RKO (cell line): Measurements from ENCODE around the gene BTBD9.

Experiments used
- DNase-seq: peaks from one replicate; pipeline ENCODE4 v3.0.0-alpha.2; 2016; ENCODE audit warnings: low spot score

Gene BTBD9

DNA sequence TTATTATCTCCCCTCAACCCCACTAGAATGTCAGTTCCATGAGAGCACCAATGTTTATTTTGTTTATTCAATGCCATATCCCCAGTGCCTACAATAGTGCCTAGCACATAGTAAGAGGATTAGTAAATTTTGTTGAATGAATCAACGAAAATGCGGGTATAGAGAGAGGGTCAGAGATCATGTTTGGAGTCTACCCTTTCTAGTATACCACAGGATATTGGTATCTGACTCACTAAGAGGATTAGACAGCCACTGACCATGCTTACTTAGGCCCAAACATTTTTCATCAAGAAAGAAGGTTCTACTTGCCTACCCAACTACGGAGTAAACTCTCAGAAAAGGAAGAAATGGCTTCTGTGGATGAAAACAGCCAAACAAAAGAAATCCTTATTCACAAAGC, 356.8 kb downstream of the BTBD9 start:
- DNase-seq = no peak

DNA sequence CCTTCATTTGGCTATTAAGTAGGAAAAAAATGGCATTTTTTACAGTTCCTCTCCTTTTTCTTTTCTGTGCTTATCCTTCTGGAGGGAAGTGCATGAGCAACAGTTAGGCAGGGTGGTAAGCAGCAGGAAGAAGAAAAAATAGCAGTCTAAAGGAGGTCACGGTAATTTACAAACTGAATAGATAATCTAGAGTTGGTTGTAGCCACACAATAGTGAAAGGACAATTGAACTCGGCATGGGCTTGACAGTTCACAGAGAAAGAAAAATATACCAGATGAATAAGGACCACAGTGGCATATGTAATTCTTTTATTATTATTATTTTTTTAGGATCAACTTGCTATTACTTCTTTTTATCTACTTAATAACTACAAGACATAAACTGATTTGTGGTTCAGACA, 358.6 kb downstream of the BTBD9 start:
- DNase-seq = no peak

DNA sequence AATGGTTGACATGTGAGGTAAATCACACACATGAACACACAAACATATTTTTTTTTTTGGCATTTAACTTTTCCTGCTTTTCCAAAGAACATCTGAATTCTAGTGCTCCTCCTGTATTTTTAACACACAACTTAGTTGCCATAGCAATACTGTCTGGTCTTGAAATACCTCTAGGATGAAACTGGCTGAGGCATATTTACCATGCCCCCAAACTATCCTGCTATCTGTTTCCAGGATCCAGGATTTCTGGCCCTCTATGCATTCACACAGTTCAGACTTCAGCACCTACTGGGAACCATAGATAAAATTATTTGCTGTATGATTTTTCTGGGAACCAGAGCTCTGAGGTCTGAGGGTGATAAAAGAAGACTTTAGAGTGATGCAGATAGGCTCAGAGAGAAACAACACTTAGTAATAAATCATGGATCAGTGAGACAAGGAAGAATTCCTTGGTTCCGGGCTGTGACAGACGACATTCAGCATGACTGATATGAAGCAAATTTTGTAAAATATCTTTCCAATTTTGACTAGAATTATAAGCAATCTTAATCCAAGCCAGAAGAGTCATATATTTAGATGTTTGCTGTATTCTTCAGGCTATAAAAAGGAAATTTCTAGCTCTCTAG, 359.7 kb downstream of the BTBD9 start:
- DNase-seq = no peak

DNA sequence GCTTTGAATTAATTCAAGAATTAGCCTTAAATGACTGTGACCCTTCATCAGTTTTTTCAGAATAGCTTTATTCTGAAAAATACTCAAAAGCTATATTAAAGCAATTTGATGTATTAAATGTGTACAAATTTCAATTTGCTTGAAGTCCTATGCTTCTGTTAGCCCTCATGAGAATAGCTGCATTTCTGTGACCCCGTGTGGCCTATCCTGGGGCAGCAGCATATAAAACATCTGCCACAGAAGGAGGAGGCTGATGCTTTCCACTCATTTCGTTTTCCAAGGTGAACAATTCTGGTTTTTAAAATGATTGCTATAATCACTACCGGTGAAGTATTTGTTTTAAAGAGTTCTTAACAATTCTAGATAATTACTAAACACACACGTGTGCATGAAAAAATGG, 360.3 kb downstream of the BTBD9 start:
- no peak for DNase-seq

DNA sequence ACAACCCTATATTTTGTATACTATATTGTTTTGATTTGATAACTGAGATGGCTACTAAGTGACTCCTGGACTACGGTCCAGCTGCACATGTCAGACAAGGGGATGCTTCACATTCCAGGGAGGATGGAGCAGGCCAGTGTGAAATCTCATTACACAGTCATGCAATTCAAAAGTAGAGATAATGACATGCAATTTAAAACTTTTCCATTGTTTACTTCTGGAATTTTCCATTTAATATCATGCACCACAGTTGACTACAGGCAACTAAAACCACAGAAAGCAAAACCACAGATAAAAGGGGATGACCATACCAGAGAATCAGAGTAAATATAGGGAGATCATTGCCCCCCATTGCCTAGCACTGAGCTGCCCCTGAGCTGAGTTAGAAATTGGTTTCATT, 366.4 kb downstream of the BTBD9 start:
- DNase-seq = no peak

DNA sequence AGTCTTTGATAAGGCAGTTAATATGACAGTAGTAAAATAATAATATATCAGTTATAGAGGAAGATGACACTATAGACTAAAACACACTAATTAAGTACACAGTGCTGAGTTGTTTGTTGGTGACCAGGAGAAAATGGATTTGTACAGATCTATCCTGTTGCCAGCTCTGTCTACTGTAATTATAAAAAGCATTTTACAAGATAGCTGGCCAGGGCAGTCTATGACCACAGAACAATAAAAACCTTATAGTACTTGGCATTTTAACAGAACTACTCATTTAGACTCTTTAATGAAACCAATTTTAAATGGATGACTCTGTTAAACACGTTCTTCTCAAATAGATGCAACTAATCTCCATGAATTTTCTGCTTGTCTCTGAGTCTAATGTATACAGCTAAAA, 367.5 kb downstream of the BTBD9 start:
- no peak for DNase-seq

DNA sequence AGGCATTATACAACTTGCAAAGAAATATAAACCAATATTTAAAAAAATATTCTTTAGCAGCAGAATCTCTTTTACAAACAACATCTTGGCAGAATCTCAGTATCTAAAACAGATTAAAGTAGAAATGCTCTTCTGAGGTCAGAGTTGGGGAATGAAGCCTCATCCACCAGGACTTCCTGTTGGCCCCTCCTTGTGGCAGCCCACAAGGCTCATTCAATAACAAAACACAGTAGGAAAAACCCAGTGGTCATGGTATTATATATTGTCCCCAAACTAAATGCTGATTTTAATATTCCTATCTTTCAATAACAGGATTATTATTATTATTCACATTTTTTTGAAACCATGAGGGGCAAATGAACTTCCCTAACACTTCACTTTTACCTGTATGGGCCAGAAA, 368.6 kb downstream of the BTBD9 start:
- no peak for DNase-seq

DNA sequence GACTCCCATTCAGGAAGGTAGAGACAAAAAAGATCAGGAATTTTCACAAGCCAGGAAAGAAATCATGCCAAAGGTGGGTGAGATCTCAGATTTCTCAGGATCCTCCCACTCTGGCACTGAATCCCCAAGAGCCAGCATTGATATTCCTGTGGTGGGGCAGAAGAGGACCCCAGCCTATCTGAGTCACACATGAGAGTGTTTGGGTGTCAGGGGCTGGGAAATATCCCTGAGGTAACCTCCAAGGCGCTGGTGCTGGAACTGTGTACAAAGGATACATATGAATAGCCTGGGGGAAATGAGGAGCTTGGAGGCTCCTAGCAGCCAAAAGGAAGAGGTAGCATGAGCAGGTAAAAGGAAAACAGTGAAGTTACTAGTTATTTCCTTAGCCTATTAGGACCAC, 369.4 kb downstream of the BTBD9 start:
- no peak for DNase-seq

DNA sequence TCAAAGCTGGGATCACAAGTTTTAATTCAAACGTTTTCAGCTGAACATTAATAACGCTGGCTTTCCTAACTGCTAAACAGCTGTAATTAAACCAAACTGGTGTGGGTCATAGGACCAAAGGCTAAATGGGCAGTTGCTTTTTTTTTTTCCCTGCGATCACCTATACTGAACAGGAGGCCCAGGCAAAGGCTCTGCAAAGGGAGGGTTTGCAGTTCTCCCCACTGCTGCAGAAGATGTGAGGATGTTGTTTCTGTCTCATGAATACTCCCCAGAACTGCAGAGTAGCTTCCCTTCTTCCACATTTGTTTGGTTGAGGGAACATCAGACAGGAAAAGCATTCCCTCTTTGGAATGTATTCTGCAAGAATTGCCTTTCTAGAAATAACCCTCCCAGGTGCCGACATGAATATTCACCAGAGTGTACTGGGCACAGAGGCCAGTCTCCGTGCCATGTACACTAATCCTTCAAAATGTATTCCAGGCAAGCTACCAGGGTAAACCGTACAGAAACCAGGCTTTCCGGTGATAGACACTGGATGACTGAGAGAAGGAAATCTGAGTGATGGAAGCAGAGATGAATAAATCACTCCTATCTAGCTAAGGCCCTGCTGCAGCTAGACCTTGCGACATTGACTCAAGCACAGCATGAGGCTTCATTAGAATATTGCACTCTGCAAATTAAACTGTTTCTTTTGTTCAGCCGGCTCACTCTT, 370.1 kb downstream of the BTBD9 start:
- no peak for DNase-seq

DNA sequence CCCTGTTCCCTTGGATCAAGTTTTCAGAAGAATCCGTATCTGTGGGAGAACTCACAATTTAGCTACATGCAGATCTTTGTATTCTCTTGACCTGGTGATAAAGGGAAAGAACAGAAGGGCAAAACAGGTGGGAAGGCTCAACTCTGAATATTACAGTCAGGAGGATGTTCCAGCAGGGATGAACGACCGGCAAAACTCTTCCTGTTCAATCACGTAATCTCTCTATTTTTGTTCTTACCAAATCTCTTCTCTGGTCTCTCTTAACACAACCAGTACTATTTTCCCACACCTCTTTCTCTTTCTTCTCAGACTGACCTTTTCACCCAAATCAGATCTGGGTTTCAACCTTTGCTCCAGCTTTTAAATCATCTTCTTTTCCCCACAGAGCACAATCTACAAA, 371.4 kb downstream of the BTBD9 start:
- DNase-seq = no peak

DNA sequence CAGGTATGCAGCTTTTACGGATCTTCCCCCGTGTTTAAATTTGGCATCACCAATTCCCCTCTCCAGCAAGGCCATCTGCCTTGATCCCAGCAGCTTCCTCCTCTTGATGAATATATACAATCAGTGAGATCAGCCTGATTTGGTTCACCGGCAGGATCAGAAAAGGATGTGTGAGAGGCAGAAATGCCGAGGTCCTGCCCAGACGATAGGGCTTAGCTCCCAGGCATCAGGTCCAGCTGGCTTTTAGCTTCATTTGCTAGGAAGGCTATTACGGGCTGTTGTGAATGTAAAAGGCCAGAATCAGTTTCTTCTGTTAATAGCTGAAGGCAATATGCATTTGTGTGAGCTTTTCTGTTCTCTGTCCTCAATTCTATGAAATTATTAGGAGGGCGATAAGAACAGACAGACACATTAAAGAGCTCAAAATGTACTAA, 372.8 kb downstream of the BTBD9 start:
- DNase-seq = no peak

DNA sequence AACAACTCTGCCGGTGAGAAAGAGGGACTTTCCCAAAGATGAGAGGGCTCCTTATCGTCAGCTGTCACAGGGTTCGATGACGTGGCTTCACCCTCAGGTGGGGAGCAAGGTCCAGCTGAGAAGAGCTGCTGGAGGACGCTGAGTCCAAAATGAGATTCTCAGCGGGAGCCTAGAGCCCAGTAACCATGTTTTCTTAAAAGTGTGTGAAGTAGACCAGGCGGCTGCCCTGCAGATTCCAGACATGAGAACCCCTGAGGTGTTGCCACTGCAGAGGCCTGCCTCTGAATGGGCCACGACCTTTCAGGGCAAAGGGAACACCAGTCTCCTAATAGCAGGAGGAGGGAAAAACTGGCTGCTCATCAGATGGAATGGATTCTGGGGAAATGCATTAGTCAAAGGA, 375.1 kb downstream of the BTBD9 start:
- no peak for DNase-seq

DNA sequence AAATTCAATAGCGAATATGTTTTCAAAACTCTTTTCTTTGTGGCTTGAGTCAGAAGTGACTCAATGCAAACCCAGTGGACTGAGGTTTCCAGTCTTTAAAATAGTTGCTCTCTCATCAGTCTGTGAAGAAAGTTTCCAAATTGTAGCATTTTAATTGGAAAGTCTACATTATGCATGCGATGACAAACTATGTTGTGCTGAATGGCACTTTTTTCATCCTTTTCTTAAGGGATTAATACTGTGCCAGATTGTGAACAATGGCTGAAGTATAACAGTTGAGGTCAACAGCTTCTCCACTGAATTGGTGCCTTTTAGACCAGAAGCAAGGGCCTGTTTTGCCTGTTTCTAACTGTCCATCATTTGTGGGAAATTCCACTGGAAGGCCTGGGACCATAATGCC, 377.1 kb downstream of the BTBD9 start:
- peak; percentile 29 for DNase-seq

DNA sequence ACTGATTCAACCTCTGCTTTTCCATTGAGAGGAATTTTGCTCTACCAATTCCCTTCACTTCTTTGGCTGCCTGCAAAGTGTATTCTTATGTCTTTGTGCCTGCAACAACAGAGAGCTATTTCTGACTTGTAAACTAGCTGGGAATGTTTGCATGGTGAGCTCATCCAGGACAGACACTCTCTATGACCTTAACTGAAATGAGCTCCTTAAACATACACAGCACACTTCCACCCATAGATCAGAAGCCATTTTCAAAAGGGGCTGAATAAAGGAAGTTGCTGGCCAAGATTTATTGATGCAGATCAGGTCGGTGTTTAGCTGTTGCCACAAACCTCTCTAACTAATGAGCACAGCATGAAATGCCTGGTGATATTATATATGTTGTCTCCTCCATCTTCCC, 377.7 kb downstream of the BTBD9 start:
- peak; percentile 60 for DNase-seq

DNA sequence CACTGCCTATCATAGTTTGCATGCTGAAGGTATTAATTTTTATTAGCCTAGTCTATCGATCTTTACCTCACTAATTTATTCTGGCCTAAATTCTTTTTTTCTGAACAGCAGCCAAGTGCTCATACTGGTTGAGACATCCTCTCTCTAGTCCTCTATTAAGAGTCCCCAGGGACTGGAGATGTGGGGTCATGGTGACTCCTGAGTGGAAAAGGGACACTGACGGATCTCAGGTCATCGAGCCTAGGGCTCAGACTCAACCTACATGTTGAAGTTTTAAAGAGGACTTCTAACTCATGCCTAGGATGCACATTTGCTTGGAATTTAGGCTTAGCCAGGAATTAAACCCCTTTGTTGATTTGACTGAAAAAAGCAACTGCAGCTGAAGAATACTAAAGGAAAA, 378.1 kb downstream of the BTBD9 start:
- DNase-seq = no peak

DNA sequence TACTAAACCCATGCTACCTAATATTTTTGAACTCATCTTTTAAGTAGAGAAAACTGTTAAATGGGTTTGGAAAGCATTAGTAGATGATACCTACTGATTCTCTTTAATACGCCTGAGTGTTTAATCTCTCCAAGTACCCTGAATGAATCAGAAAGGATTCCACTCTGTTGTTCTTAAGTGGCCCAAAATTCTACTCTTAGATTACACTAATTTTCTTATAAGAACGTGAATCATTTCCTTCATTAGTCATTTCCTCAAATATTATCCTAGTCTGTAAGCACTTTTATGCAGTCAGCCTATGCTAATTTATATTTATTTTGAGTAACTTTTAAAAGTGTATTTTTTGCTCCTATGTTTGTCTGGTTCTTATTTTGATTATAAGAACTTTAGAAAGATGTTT, 380.0 kb downstream of the BTBD9 start:
- peak; percentile 91 for DNase-seq

DNA sequence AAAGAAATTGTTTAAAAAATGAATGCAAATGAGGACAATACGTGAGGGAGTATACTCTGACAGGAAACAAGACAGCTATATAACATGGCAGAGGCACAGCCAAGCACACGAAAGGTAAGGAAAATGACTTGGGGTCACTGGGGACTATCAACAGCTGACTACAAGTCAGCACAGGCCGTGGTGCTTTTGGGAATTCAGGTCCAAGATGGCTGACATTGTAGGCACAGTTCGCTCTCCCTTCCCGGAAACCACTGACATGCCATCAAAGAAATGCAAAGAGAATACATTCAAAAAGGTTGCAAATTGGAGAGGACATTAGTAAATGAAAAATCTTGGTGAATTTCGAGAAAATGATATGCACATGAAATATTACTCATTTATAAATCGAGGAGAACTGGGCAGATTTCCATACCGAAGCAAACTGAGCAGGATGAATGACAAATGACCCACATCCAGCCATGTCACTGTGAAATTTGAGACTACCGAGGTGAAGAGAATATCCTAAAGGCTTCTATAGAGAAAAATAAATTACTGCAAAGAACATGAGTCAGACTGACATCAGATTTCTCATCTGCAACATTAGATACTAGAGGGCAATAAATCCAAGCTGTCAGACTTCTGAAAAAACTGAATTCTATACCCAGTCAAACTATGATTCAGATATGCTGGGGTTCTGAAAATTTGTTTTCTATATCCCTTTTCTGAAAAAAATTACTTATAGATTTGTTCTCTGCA, 391.1 kb downstream of the BTBD9 start:
- peak; percentile 63 for DNase-seq

DNA sequence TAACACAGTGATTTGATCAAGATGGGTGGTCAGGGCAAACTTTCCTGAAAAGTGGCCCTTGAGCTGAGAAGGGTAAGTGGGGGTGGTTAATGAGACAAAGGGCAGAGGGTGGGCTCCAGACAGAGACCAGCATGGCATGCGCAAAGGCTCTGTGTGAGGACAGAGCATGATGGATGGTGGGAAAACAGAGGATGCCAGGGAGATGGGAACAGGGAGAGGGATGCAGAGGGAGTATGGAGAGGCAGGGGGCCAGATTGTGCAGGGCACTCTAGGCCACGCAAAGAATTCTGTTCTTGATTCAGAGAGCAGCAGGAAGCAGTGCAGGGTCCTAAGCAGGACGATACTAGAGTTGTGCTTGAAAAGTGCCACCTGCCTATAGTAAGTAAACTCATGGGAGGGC, 394.4 kb downstream of the BTBD9 start:
- no peak for DNase-seq

DNA sequence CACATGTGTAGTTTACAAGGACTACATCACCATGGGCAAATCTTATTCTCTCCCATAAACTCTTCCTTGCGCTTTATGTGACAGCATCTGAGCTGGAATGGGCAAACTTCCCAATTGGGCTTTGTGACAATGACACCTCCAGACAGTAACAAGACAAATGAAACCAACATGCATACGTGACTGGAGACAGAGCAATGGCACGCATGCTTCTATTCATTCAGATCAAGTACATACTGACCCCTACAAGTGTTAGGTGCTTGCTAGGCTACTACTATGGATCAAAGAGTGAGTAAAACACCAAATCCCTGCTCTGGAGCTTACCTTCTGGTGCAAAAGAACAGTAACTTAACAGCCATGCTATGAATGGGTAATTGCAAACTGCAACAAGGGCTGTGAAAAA, 394.9 kb downstream of the BTBD9 start:
- DNase-seq = no peak

DNA sequence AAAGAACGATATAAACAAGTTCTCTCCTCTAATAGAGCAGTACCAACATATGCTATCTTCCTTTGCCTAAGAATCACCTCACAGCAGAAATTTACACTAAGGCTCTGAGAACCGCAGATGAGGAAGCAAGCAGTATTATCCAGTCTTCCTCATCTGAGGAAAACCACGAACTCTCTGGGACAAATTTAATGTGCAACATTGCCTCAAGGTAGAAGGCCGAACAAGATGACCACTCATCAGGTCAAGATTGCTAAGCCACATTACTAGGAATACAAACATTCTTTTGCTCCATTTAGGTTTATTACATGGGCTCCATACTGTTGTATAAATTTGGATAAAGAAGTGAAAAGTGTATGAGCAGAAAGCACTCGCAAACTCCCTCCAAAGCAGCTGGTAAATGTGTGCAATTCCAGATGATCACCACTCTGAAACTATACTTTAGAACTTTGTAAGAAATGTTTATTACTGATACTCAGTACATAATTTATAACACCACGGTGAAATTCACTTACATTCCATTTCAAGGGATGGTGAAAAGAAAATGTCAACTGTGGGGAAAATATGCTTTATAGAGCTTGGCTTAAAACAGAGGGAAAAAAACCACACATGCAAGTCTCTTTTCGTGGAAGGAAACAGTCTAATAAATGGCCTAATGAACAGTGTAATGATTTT, 398.4 kb downstream of the BTBD9 start:
- no peak for DNase-seq

DNA sequence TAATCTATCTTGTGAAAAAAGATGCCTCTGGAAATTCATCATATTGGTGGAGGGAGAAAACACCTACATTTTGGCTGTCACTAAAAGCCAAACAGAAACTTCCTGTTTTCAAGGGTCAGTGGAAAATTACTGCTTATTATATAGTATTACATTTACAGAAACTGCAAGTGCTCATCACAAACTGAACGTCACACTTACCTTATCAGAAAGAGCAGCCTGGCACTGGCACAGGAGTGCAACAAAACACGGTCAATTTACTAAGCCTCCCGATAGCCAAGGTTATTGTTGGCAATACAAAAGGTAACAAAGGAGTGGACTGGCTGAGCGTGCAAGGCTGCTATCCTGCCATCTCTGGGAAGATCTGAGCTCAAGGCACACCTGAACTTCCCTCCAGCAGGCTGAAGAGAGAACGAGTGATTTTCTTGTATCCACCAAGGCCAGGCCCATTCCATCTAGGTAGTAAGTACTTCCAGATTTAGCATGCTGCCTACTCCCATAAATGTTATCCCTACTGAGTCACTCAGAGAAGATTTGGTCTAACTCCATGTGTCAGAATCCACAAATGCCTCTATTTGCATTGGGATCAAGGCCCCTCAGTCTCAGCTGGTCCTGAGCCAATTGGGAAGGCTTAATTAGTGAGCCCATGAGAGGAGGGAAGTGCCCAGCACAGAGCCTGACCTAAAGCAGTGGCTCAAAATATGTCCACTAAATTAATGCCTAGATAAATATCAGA, 399.8 kb downstream of the BTBD9 start:
- peak; percentile 6 for DNase-seq

DNA sequence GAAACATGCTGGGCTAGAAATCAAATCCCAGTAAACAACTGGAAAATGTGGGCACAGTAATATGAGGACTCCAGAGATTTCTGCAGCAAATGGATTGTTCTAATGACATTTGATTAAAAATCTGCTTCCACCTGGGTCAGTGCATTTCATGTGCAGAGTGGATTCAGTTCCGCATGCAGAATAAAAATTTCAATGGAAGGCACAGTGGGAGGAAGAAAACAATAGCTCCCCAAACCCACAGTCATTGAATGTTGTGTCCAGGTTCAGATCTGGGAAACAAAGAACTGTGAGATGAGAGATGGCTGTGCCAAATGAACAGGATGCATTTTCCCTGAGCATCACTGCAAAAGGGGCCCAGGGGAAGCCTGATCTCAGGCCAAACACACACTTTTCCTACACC, 403.1 kb downstream of the BTBD9 start:
- no peak for DNase-seq
